HepG2 (cell line): ENCODE measurements around the gene IFIH1. TPM values are rescaled to one million over a fixed set of nuclear protein-coding genes. Genes with fewer than 3 reads are reported as not detected.

Experiments used
- ARHGAP35 ChIP-seq: sonication (generic); formaldehyde crosslinking; IDR thresholded peaks from 2 replicates; pipeline ENCODE4 v1.9.0; 2022; ENCODE audit warnings: mild to moderate bottlenecking, inconsistent platforms, moderate library complexity, missing genetic modification reagents, borderline replicate concordance
- ARID5B ChIP-seq: IDR thresholded peaks from 2 replicates; pipeline ENCODE4 v1.4.0; 2020; ENCODE audit warnings: mild to moderate bottlenecking, missing genetic modification reagents
- BRD4 ChIP-seq: sonication (generic); formaldehyde crosslinking; IDR thresholded peaks from 2 replicates; pipeline ENCODE4 v1.4.0; 2020; ENCODE audit warnings: missing genetic modification reagents
- E2F1 ChIP-seq: sonication (generic); formaldehyde crosslinking; IDR thresholded peaks from 2 replicates; pipeline ENCODE4 v1.5.0; 2020; ENCODE audit warnings: missing genetic modification reagents
- HDAC1 ChIP-seq: sonication (generic); formaldehyde crosslinking; IDR thresholded peaks from 2 replicates; pipeline ENCODE4 v1.5.1; 2020; ENCODE audit warnings: mild to moderate bottlenecking, missing genetic modification reagents
- HINFP ChIP-seq: sonication (generic); formaldehyde crosslinking; IDR thresholded peaks from 2 replicates; pipeline ENCODE4 v1.4.0; 2020; ENCODE audit warnings: low read depth, mild to moderate bottlenecking, missing genetic modification reagents
- HNRNPH1 ChIP-seq: fragments of 200-400 bp; formaldehyde crosslinking; optimal IDR thresholded peaks from 2 replicates; pipeline ENCODE3; 2017; ENCODE audit warnings: mild to moderate bottlenecking, low read depth, low read length
- MEIS2 ChIP-seq: sonication (generic); formaldehyde crosslinking; IDR thresholded peaks from 2 replicates; pipeline ENCODE4 v1.9.0; 2021; ENCODE audit warnings: mild to moderate bottlenecking, missing genetic modification reagents
- MXD3 ChIP-seq: IDR thresholded peaks from 2 replicates; pipeline ENCODE4 v1.6.1; 2016; ENCODE audit warnings: mild to moderate bottlenecking, missing biosample characterization, missing genetic modification reagents
- MYNN ChIP-seq: sonication (generic); formaldehyde crosslinking; IDR thresholded peaks from 2 replicates; pipeline ENCODE4 v1.4.0; 2020; ENCODE audit warnings: mild to moderate bottlenecking, low read depth, missing genetic modification reagents
- SPEN ChIP-seq: sonication (generic); formaldehyde crosslinking; IDR thresholded peaks from 2 replicates; pipeline ENCODE4 v1.5.1; 2020; ENCODE audit warnings: low read depth, mild to moderate bottlenecking, missing genetic modification reagents
- TSC22D2 ChIP-seq: sonication (generic); formaldehyde crosslinking; IDR thresholded peaks from 2 replicates; pipeline ENCODE4 v1.5.1; 2020; ENCODE audit warnings: missing genetic modification reagents, mild to moderate bottlenecking, borderline replicate concordance
- ZFY ChIP-seq: sonication (generic); formaldehyde crosslinking; IDR thresholded peaks from 2 replicates; pipeline ENCODE4 v1.4.0; 2020; ENCODE audit warnings: missing genetic modification reagents
- ZNF33B ChIP-seq: sonication (generic); formaldehyde crosslinking; IDR thresholded peaks from 2 replicates; pipeline ENCODE4 v1.5.1; 2020; ENCODE audit warnings: mild to moderate bottlenecking, missing genetic modification reagents
- ZNF747 ChIP-seq: sonication (generic); formaldehyde crosslinking; IDR thresholded peaks from 2 replicates; pipeline ENCODE4 v1.8.1; 2023; ENCODE audit warnings: missing genetic modification reagents, mild to moderate bottlenecking, borderline replicate concordance
- ZNF777 ChIP-seq: sonication (generic); formaldehyde crosslinking; IDR thresholded peaks from 2 replicates; pipeline ENCODE4 v1.4.0; 2020; ENCODE audit warnings: missing genetic modification reagents
- polyA plus RNA-seq, 8 experiments: library from polyadenylated mRNA; depleted of rRNA in 3 of 8; stranded (reverse) in 7 of 8; unstranded in 1 of 8; fragments of >200 nt; fragmentation: Illumina TruSeq in 4 of 8; extraction: Trizol in 4 of 8; gene quantifications; 2 replicates each; pipeline versions ENCODE4 v1.2.1 to v1.2.3, GENCODE V29; 2011 to 2016; ENCODE audit warnings: low read depth in 4 of 8, missing spikeins in 1 of 8, mixed read lengths in 1 of 8; ENCODE audit not compliant: insufficient read depth in 1 of 8
- total RNA-seq, 5 experiments: library from RNA; depleted of rRNA; stranded (reverse); fragments of >200 nt; fragmentation: Illumina TruSeq; extraction: Trizol; gene quantifications; 2 replicates each; pipeline ENCODE4 v1.2.3, GENCODE V29; 2016; ENCODE audit warnings: low read depth in 1 of 5

IFIH1 gene
- total and polyA plus RNA-seq, 2 of the 13 experiments (the other 11 are each of a cell fraction or from before 2014, with no cell fraction given): 1.5 to 11.5 TPM

- TF ChIP-seq ARID5B (CRISPR knock-in tag) (peak; percentile 43), HNRNPH1 (peak; percentile 52), E2F1 (CRISPR knock-in tag) (no peak), MYNN (CRISPR knock-in tag) (no peak), ZNF33B (CRISPR knock-in tag) (no peak; the same call in 1 of the 2 replicates), ZNF747 (CRISPR knock-in tag) (no peak), BRD4 (CRISPR knock-in tag) (no peak), MXD3 (CRISPR knock-in tag) (peak; percentile 42), ZFY (CRISPR knock-in tag) (peak; percentile 73), TSC22D2 (no peak), HDAC1 (CRISPR knock-in tag) (peak; percentile 65), ZNF777 (no peak), SPEN (CRISPR knock-in tag) (0 out of 2 replicates have a peak, but pooled peaks have one; percentile 29), MEIS2 (CRISPR knock-in tag) (no peak), ARHGAP35 (CRISPR knock-in tag) (no peak), HINFP (CRISPR knock-in tag) (peak; percentile 58; the same call in 1 of the 2 replicates)
Measured at GRCh38 chr2:162318328-162319180, at the start of gene IFIH1 (continued).
